Measurements from ENCODE around the gene MYEF2.

Gene MYEF2

GRCh38 chr15:48087844-48088243 is 90.3 kb downstream of the MYEF2 start:
- DNase-seq (ENCODE audit: low read depth): no peak

- DNase-seq (ENCODE audit: low read depth): no peak
Measured at GRCh38 chr15:48086576-48086975, 91.5 kb downstream of the MYEF2 start.

- DNase-seq (ENCODE audit: low read depth): no peak
Measured at GRCh38 chr15:48086133-48086532, 92.0 kb downstream of the MYEF2 start.

- DNase-seq (ENCODE audit: low read depth): no peak
Measured at GRCh38 chr15:48085591-48085930, 92.5 kb downstream of the MYEF2 start.

GRCh38 chr15:48084759-48085590 is 93.1 kb downstream of the MYEF2 start:
- no peak for DNase-seq (ENCODE audit: low read depth)

Measured in HS-5 (cell line).